ENCODE results near the gene AKAP6. TPM values are rescaled to one million over a fixed set of nuclear protein-coding genes. Genes with fewer than 3 reads are reported as not detected.

Gene AKAP6
- total and polyA plus RNA-seq, 10 of the 15 experiments (the other 5 are each of a cell fraction or from before 2014, with no cell fraction given): 0.35 to 5.9 (median 2.2) TPM

DNA sequence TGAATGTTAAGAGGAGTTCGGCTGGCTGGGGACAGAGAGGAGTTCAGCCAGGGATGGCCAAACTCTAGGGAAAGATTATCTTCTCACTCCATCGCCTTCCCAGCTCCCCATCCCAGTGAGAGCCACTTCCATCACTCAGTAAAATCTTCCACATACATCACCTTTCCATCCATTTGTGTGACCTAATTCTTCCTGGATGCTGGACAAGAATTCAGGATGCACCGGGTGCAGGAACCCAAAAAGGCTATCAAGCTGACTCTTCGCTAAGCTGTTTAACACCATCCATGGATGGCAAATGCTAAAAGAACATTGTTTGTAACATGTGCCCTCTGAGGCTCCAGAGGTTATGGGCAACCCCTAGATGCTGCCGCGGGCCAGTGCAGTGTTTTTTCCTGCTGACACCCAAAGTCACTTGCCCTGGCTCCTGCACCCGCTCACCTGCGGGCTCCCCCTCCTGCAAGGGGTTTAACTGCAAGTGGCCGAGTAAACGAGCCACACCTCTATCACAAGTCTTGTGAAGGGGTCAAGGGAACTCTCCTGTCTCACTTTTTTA is 393.6 kb downstream of the AKAP6 start (continued):
- TF ChIP-seq HSF1 (IDR thresholded peaks at IDR 0.05; ENCODE audit: low read depth, low read length): no peak

- ChIA-PET CTCF (no interaction called here), SMC1A (ENCODE audit: uncharacterized antibody, unreplicated experiment) (no interaction called here), POLR2A (no interaction called here), RAD21 (ENCODE audit: unreplicated experiment) (no interaction called here)
- Histone ChIP-seq H3K27me3 (replicated peaks in 1 of 2; ENCODE audit: control insufficient read depth in 2 of 2, insufficient read depth in 2 of 2, low read length in 1 of 2) (no peaks in the 10 kb centered on the region), H2AFZ (ENCODE audit: control insufficient read depth, low read depth, low read length) (no peak overlapping the region), H3K4me1 (ENCODE audit: control insufficient read depth, insufficient read depth, low read length) (no peaks in the 10 kb centered on the region), H3K79me2 (ENCODE audit: control insufficient read depth, insufficient read depth, low read length) (no peaks in the 10 kb centered on the region), H3K36me3 (ENCODE audit: control insufficient read depth in 2 of 2, insufficient read depth in 2 of 2, low read length in 1 of 2) (no peaks in the 10 kb centered on the region), H3K27ac (ENCODE audit: control insufficient read depth, insufficient read depth) (no peak overlapping the region), H3K4me3 (no peak overlapping the region), H3K9ac (ENCODE audit: control insufficient read depth, insufficient read depth, low read length) (no peak overlapping the region), H3K4me2 (ENCODE audit: control insufficient read depth, insufficient read depth) (no peak overlapping the region), H4K20me1 (ENCODE audit: control insufficient read depth, insufficient read depth) (no peaks in the 10 kb centered on the region), H3K9me3 (replicated peaks; ENCODE audit: control insufficient read depth, insufficient read depth, low read length) (no peaks in the 10 kb centered on the region)
- no peak for FAIRE-seq
- TF ChIP-seq ZNF207 (IDR thresholded peaks at IDR 0.05; ENCODE audit: borderline replicate concordance): no peak
- TF ChIP-seq CREM (IDR thresholded peaks at IDR 0.05; ENCODE audit: low read depth): no peak
- TF ChIP-seq CHD1 (IDR thresholded peaks at IDR 0.05; ENCODE audit: low read depth, low read length): no peak
- TF ChIP-seq FOS (IDR thresholded peaks at IDR 0.05; ENCODE audit: borderline replicate concordance, extremely low read depth, insufficient read length): no peak
- TF ChIP-seq, protein P1, sequence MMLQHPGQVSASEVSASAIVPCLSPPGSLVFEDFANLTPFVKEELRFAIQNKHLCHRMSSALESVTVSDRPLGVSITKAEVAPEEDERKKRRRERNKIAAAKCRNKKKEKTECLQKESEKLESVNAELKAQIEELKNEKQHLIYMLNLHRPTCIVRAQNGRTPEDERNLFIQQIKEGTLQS (IDR thresholded peaks at IDR 0.05; ENCODE audit: borderline replicate concordance, extremely low read depth, low read depth, low read length): no peak
- no peak for TF ChIP-seq RBBP5 (conservative IDR thresholded peaks at IDR 0.05)
- no peak for TF ChIP-seq ZNF217 (IDR thresholded peaks at IDR 0.05)
- no peak for TF ChIP-seq EED (IDR thresholded peaks at IDR 0.05; ENCODE audit: low read depth)
- intact Hi-C loops (cut with micrococcal nuclease; ENCODE audit: unreplicated experiment): no loop called here
- in situ Hi-C loops (cut with MboI): no loop called here
- WGBS (ENCODE audit: insufficient coverage, insufficient replicate concordance, low lambda C conversion rate, missing lambda C conversion rate): 45% methylated on average over 6 of the region's 6 CpGs
- DNase-seq (ENCODE audit: low read depth, low spot score): no peak
- no peak for ATAC-seq
- no TSS peak for BruUV-seq (replicated peaks)
Measured at GRCh38 chr14:32724867-32725471, 395.9 kb downstream of the AKAP6 start.
